ENCODE measurements around the gene PFN2.
"Not testable (repeated sequence)": the region's sequence is repeated elsewhere in the genome, so short reads cannot be mapped to it uniquely, and the experiment has no call there.

PFN2 gene, protein sequence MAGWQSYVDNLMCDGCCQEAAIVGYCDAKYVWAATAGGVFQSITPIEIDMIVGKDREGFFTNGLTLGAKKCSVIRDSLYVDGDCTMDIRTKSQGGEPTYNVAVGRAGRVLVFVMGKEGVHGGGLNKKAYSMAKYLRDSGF

DNA sequence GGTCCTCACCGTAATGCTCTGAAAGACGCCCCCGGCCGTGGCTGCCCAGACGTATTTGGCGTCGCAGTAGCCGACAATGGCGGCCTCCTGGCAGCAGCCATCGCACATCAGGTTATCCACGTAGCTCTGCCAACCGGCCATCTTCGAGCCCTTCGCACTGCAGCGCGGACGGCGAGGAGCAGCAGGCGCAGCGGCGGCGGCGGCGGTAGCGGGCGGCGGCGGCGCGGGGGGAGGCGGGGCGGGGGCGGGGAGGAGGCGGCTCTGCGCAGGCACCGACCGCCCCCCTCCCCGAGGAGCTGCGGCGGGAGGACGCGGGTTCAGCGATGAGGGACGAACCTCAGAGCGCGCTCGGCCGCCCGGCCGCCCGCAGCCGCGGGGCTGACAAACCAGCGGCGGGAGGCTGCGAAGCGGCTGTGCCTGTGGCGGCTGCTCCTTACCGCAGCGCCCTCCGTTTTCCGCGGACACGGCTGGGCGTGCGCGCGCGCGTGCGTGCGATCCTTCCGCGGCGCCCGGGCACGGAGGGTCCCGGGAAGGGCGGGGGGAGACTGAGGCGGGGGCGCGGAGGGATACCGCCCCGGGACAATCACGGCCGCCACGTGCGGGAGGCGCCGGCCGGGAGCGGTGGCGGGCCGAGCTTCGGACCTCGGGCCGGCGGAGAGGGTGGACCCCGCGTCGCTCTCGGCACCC is at the start of gene PFN2:
PFN2 (minus strand) TSS at position 180 of the 687 bp plus-strand sequence; CDS start at position 141, 39 bp downstream.
- DNase-seq (ENCODE audit: low spot score) = no peak

DNA sequence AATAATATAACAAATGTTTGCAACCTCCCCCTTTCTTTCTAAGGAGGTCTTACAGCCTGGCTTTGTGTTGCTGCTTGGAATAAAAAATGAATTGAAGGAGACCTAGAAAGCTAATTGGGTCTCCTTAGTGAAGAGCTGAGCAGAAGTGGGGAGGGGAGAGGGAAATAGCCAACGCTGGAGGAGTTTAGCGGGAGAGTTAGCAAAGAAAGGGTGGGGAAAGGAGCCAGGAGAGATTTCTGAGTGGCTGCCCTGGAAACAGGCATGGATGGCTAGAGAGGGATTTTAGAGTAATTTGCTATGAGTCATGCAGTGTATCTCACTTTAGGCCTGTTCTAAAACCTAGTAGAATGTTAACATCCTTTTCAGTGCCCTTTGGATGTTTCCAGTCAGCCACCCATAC is 45.2 kb upstream of the PFN2 start:
- no peak for DNase-seq (ENCODE audit: low spot score)

GRCh38 chr3:150014782-150015181 is 44.1 kb upstream of the PFN2 start:
- no peak for DNase-seq (ENCODE audit: low spot score)

GRCh38 chr3:150013801-150014200 is 43.1 kb upstream of the PFN2 start:
- DNase-seq (ENCODE audit: low spot score) = no peak

- no peak for DNase-seq (ENCODE audit: low spot score)
Observed at GRCh38 chr3:150006794-150007193, 36.1 kb upstream of the PFN2 start.

DNA sequence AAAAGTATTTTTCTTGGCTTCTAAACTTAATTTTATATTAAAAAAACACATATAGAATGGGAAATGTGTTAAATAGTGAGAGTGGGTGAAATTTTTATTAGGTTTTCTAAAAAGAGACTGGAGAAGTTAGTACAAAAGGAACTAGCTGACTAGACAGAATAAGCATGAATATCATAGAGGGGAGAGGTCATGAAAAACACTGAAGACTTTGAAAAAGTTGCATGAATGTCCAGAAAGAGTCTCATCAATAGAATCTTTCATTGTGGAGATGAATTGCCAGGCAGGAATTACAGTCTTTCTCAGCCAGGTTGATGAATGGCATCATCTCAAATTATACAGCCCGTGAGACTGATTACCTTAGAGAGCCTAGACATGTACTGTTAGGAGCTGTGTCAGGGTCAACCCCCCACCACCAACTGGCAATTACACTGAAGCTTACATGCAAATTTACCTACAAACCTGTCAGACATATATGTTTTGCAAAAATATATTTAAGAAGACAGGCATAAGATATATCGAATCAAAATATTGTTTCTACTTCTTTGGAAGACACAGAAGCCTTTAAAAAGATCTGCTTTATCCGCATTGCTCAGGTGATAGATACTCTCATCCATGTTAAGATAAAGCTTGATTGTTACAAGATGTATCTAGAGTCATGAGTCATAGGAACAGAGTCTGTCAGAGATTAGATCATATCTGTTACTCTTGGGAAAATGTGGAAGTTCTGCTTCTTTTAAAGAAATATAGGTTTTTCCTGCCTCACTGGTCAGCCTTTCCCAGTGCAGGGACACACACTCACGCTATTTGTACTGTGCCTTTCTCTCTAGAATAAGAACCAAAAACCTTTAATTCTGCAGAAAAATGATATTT is 34.8 kb upstream of the PFN2 start:
- peak; percentile 78 for DNase-seq (ENCODE audit: low spot score)

GRCh38 chr3:150000641-150001040 is 29.9 kb upstream of the PFN2 start:
- DNase-seq (ENCODE audit: low spot score) = no peak

- no peak for DNase-seq (ENCODE audit: low spot score)
Observed at GRCh38 chr3:149999421-149999820, 28.7 kb upstream of the PFN2 start.

GRCh38 chr3:149998946-149999345 is 28.3 kb upstream of the PFN2 start:
- DNase-seq (ENCODE audit: low spot score) = no peak

- DNase-seq (ENCODE audit: low spot score) = no peak
Observed at GRCh38 chr3:149992416-149993058, 21.8 kb upstream of the PFN2 start.

DNA sequence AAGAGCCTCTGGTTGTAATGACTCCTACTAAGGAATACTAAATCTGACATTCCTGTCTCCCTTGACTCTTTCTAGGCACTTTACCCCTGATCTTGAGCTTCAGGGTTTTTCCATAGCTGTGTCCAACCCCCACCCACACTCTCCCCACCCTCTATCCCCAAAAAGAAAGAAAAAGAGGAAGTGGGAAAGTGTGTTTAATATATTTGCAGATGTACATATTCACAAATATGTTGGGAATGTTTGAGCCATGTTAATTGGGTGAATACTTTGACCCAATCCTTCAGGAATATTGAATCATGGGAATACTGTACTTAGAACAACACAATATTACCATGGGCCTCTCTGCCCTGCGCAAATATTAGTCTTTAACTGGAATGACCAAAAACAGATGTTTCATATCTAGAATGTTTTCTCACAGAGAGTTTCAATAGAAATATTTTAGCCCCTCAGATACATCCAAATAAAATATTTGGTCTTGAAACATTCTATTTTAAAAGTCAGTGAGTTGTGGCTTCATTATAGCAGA is 19.8 kb upstream of the PFN2 start:
- no peak for DNase-seq (ENCODE audit: low spot score)

DNA sequence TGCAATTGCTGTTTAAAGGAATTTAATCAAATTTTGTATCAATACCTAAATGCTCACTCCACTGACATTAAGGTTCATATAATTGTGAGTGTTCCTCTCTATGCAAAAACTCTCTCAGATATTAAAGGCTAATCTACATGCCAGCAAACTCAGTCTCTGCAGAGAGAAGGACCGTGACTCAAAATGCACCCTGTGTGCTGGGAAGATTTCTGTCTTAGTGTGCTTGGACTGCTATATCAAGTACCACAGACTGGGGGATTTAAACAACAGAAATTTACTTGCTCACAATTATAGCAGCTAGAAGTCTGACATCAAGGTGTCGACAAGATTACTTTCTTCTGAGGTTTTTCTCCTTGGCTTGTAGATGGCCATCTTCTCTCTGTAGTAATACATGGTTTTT is 18.6 kb upstream of the PFN2 start:
- no peak for DNase-seq (ENCODE audit: low spot score)

- no peak for DNase-seq (ENCODE audit: low spot score)
Observed at GRCh38 chr3:149983628-149984027, 12.9 kb upstream of the PFN2 start.

GRCh38 chr3:149983053-149983452 is 12.4 kb upstream of the PFN2 start:
- not testable (repeated sequence) for DNase-seq (ENCODE audit: low spot score)

DNA sequence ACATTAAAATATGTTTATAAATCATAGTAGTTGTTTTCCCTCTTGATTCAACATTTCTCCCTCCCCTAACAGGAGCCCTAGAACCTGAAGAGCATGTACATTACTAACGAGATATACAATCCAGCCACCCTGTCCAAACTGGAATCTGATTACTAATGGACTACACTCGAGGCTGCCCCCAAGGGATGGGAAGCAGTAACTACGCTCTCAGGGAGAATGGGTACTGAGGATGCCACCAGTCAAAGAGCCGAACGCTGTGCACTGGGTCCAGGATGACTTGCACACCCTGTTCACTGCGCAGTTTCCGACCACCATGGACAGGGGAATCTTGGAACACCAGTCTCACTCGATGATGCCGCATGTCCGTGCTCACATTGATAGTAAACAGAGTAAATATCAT is 11.3 kb upstream of the PFN2 start:
- not testable (repeated sequence) for DNase-seq (ENCODE audit: low spot score)

- DNase-seq (ENCODE audit: low spot score) = no peak
Observed at GRCh38 chr3:149977386-149977785, 6.7 kb upstream of the PFN2 start.

GRCh38 chr3:149975919-149976318 is 5.2 kb upstream of the PFN2 start:
- no peak for DNase-seq (ENCODE audit: low spot score)

- DNase-seq (ENCODE audit: low spot score) = no peak
Observed at GRCh38 chr3:149971403-149972075, 844 bp upstream of the PFN2 start.

GRCh38 chr3:149969940-149970715 is 567 bp downstream of the PFN2 start:
- DNase-seq (ENCODE audit: low spot score) = peak; percentile 58

DNA sequence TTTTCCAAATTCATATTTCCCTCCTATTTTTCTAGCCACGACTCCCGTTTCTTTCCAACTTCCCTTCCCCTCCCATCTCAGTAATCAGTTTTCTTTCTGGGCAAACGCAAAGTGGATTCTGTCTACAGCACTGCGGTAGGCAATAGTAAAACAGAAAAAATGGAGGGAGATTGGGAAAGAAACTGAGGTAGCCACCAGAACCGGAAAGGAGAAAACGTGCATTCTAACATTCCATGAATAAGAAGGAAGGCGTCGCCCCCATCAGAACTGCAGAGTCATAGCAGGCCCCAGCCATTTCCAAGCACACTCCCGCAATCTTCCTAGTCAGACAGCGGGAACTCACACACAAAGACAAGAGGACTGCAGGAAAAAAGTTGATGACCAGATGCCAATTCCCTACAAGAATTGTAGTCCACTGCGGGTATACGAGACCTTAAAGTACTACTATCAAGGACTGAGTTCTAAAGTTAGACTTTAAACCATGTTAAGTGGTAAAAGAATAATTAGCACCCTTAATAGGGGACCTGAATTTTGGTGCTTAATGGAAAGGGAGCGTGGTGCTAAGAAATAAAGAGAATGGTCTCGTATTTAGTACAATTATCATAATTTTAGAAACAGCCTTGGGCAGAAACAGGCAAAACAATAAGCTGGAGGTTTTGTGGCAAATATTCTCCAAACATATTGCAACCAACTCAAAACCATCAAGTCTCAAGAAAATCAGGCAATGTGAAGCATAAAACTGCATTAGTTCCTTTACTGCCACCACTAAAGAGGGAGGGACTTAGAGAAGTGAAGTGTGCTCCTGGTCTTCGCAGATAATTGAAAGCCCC is 1.4 kb downstream of the PFN2 start:
- DNase-seq (ENCODE audit: low spot score) = peak; percentile 60

Data from COLO829 (cell line).